Body of pancreas (tissue), 4 donors: ENCODE measurements around the gene STX2. TPM values are rescaled to one million over a fixed set of nuclear protein-coding genes. Genes with fewer than 3 reads are reported as not detected.

Experiments used
- ATAC-seq: fragments of 150-250 bp; one replicate; pipeline ENCODE4 v1.9.1; 2016
- DNase-seq, 4 donors: peaks; one replicate each; pipeline ENCODE4 v3.0.0-alpha.2; 2019
- H3K27ac ChIP-seq, 4 donors: fragments of 200-600 bp; sonication (generic); 1 replicate in 3 of 4; 2 replicates in 1 of 4; pipeline versions ENCODE4 v1.5.1 to v1.6.1; 2016 to 2019; ENCODE audit warnings: mild to moderate bottlenecking in 1 of 4, mixed read lengths in 1 of 4, moderate library complexity in 1 of 4
- H3K27me3 ChIP-seq, 2 donors: fragments of 200-600 bp; sonication (generic); one replicate each; pipeline ENCODE4 v1.6.0; 2016; ENCODE audit warnings: mild to moderate bottlenecking in 1 of 2
- H3K36me3 ChIP-seq, 2 donors: fragments of 200-600 bp; sonication (generic); replicated peaks in 1 of 2; 2 replicates each; pipeline ENCODE4 v1.5.1; 2016; ENCODE audit warnings: low read depth in 2 of 2; ENCODE audit not compliant: insufficient read depth in 1 of 2
- H3K4me1 ChIP-seq: fragments of 200-600 bp; sonication (generic); one replicate; pipeline ENCODE4 v1.6.0; 2016
- H3K4me3 ChIP-seq, 2 donors: fragments of 200-600 bp; sonication (generic); 1 replicate in 1 of 2; 2 replicates in 1 of 2; pipeline ENCODE4 v1.5.1; 2016 to 2019
- H3K9me3 ChIP-seq, 3 donors: fragments of 200-600 bp; sonication (generic); 1 replicate in 2 of 3; 2 replicates in 1 of 3; pipeline ENCODE4 v1.5.1; 2016
- POLR2A ChIP-seq, 3 donors: fragments of 450-650 bp; IDR thresholded peaks; one replicate each; pipeline ENCODE4 v1.6.1; 2016; ENCODE audit warnings: antibody characterized with exemption in 3 of 3, mild to moderate bottlenecking in 2 of 3
- WGBS, 2 donors: methylation state at CpG; one replicate each; pipeline ENCODE4 v1.1.5; 2017; 5-methylcytosine and 5-hydroxymethylcytosine counted together
- intact Hi-C: fragments of 100-400 bp; cut with DNase I; formaldehyde crosslinking; loops from one replicate; pipeline ENCODE4 v1.15.1; 2023
- total RNA-seq, 2 donors: library from RNA; depleted of rRNA; stranded (reverse); fragments of >200 nt; gene quantifications; one replicate each; pipeline ENCODE4 v1.1.0, GENCODE V29; 2016
- TF ChIP-seq, protein P1 (sequence below), 7 experiments: fragments of 450-650 bp in 4 of 7; fragments of 200-600 bp in 3 of 7; sonication (generic) in 3 of 7; IDR thresholded peaks; one replicate each; pipeline ENCODE4 v1.5.1; 2016 to 2019; ENCODE audit warnings: antibody characterized with exemption in 7 of 7

STX2 gene
- total RNA-seq, 2 donors from 2014 or later, result 17.1 to 18.8 TPM

DNA sequence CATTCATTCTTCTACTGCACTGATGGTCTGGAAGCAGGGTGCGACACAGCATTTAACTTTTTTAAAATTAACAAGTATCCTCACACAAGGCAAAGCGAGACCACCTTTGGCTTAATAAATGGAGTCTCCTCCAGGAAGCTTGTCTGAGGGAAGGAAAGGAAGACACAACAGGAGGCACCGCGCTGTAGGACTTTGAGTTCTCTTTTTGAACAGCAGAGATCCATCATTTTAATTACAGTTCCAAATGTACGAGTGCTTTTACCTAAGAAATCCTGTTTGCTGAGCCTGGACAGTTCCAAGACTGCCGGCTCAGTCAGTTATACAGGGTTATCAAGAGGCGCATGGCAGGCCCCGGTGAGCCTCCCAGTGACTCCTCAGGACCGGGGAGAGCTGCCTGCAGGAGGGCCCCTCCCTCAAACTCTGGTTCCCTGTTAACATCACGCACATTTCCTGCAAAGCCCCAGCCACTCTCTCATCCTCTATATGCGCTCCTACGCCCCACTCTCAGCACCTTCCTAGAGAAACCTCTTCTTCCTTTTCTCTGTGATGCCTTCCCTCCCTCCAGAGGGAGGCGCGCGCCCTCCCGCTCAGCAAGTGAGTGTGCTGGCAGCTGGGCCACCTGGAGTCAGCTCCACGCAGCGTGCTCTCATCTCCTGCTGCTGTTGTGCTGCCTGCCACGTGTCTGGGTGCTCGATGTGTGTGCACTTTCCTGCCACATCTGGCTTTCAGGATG lies 46.1 kb downstream of the STX2 start:
- ATAC-seq (no peak), DNase-seq (peak in 2 of 4 donors; percentile 19)
- TF ChIP-seq POLR2A (IDR thresholded peaks at IDR 0.05), result no peak
- TF ChIP-seq, protein P1, sequence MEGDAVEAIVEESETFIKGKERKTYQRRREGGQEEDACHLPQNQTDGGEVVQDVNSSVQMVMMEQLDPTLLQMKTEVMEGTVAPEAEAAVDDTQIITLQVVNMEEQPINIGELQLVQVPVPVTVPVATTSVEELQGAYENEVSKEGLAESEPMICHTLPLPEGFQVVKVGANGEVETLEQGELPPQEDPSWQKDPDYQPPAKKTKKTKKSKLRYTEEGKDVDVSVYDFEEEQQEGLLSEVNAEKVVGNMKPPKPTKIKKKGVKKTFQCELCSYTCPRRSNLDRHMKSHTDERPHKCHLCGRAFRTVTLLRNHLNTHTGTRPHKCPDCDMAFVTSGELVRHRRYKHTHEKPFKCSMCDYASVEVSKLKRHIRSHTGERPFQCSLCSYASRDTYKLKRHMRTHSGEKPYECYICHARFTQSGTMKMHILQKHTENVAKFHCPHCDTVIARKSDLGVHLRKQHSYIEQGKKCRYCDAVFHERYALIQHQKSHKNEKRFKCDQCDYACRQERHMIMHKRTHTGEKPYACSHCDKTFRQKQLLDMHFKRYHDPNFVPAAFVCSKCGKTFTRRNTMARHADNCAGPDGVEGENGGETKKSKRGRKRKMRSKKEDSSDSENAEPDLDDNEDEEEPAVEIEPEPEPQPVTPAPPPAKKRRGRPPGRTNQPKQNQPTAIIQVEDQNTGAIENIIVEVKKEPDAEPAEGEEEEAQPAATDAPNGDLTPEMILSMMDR (IDR thresholded peaks at IDR 0.05), result no peak
- 84 to 89% methylated on average over 20 of the region's 20 CpGs for WGBS, 2 donors
- Histone ChIP-seq H3K27ac (no peak overlapping the region), H3K27me3 (no peaks in the 10 kb centered on the region), H3K4me1 (no peaks in the 10 kb centered on the region), H3K36me3 (peaks cover 0 to 8% of the 10 kb centered on the region in 2 donors), H3K9me3 (no peaks in the 10 kb centered on the region), H3K4me3 (no peak overlapping the region)
- intact Hi-C loops, result no loop called here

DNA sequence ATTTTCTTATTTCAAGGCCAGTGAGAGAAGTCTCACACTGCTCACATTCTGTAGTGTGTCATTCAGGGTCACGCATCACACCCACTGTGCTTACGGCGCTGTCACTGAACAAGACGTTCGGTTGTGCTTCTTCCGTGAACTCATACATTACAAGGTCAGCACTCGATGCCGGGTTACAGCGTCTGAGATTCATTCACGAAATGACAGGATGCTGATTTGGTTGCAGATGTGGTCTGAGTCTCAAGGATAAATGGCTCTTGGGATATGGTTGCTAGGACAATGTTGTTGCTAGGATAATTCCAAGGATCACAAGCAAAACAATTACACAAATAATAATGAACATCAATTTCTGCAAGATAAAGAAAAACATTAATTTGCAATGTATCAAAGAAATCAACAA lies 47.4 kb downstream of the STX2 start:
- intact Hi-C loops, result no loop called here
- H3K27ac ChIP-seq, result no peak overlapping the region
- H3K4me3 ChIP-seq, result no peak overlapping the region
- H3K36me3 ChIP-seq, result peaks cover 0 to 2% of the 10 kb centered on the region in 2 donors
- DNase-seq, result no peak
- no peak for TF ChIP-seq POLR2A (IDR thresholded peaks at IDR 0.05)
- ATAC-seq, result no peak
- H3K9me3 ChIP-seq, result no peaks in the 10 kb centered on the region
- H3K27me3 ChIP-seq, result no peaks in the 10 kb centered on the region
- WGBS, 2 donors, result 88 to 91% methylated on average over 10 of the region's 10 CpGs
- H3K4me1 ChIP-seq, result no peaks in the 10 kb centered on the region

DNA sequence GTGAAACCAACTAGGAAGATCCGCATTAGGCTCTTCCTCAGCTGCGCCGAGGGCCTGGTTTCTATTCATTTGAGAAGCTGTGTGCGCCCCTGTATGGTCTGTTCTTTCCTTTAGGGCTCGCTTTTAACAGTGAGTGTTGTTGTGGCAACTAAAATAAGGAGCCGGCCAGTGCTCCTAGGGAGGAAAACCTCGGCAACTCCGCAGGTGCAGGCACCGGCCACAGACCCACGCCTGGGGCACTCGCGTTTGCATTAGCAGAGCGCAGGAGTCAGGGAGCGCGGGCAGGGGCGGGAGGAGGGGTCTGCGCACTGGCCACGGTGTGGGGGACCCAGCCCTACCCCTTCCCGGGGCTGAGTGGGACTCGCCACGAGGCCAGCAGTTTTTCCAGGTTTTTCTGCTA lies 50.5 kb downstream of the STX2 start:
- Histone ChIP-seq H3K27ac (no peak overlapping the region), H3K36me3 (peaks cover 0 to 2% of the 10 kb centered on the region in 2 donors), H3K4me3 (no peak overlapping the region), H3K4me1 (no peaks in the 10 kb centered on the region), H3K9me3 (no peaks in the 10 kb centered on the region), H3K27me3 (no peaks in the 10 kb centered on the region)
- ATAC-seq (no peak), DNase-seq (no peak)
- TF ChIP-seq POLR2A (IDR thresholded peaks at IDR 0.05), result no peak
- TF ChIP-seq, protein P1 (IDR thresholded peaks at IDR 0.05), result no peak
- 79 to 82% methylated on average over 16 to 21 of the region's 21 CpGs for WGBS, 2 donors
- intact Hi-C loops, result no loop called here

DNA sequence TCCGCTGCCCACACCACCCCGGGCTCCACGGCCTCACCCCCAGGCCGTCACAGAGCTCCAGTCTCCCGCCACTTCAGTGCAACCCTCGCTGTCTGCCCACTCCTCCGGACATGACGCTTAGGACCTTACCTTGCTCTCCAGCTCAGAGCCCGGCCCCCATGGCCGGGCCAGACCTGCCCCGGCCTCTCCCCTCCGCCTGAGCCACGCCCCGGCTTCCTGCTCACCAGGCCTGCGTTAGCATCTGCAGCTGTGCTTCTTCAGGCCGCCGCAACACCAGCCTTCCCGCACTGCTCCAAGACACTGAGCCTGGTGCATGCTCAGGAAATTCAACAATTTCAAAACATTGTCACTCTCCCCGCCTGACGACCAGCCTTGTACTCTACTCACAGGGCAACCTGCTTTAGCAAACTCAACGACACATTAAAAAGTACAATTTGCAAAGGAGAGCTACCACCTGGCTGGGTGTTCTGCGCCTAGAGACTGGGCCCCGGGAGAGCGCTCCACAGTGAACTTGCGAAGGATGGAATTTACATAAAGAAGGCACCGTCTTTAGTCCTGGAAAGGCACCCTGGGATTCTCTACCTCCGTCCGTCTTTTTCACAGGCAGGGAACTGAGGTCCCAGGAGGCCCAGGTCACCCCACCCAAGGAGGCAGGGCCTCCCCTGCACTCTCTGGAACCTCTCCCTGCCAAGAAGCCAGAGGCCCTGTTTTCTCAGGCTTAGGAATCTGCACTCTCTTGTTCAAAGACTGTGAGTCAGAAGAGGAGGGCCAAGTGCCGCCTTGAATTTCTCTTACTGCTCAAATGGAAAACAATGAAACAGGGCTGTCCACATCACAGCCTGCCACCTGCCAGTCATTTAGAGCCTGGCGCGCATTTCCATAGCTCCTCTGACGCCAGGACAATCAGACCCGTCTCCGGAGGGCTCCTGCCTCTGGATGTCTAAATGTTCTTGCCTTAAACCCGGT lies 51.3 kb downstream of the STX2 start:
- TF ChIP-seq POLR2A (IDR thresholded peaks at IDR 0.05), result no peak
- TF ChIP-seq, protein P1 (IDR thresholded peaks at IDR 0.05), result no peak
- Histone ChIP-seq H3K4me3 (no peak overlapping the region), H3K27me3 (no peaks in the 10 kb centered on the region), H3K9me3 (no peaks in the 10 kb centered on the region), H3K27ac (no peak overlapping the region), H3K36me3 (peaks cover 0 to 2% of the 10 kb centered on the region in 2 donors), H3K4me1 (no peaks in the 10 kb centered on the region)
- 89 to 94% methylated on average over 25 to 35 of the region's 35 CpGs for whole genome bisulfite sequencing, 2 donors
- ATAC-seq (no peak), DNase-seq (no peak)
- intact Hi-C loops, result no loop called here

DNA sequence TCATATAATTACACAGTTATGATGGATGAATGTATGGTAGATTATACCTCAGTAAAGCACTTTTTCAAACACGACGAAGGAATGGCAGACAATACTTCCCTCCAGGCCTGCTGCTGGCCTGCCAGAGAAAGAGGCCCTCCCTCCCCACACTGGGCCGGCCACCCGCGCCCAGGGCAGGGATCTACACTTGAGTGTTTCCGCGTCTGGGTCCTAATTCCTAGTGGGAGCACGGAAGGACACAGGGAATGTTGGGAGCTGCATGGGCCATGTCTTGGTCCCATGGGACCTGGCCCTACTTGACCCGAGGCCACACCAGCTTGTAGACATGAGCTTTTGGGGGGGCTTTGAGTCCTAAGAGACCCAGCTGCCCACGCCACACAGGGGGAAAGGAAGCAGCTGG lies 52.0 kb downstream of the STX2 start:
- Histone ChIP-seq H3K27me3 (no peaks in the 10 kb centered on the region), H3K27ac (no peak overlapping the region), H3K9me3 (no peaks in the 10 kb centered on the region), H3K36me3 (peaks cover 0 to 2% of the 10 kb centered on the region in 2 donors), H3K4me1 (no peaks in the 10 kb centered on the region), H3K4me3 (no peak overlapping the region)
- 76 to 81% methylated on average over 10 of the region's 10 CpGs for WGBS, 2 donors
- intact Hi-C loops, result no loop called here
- no peak for ATAC-seq
- TF ChIP-seq, protein P1 (IDR thresholded peaks at IDR 0.05), result no peak
- no peak for TF ChIP-seq POLR2A (IDR thresholded peaks at IDR 0.05)
- no peak for DNase-seq
